Right lobe of liver (tissue), 4 donors: Measurements from ENCODE around the gene PDCL3.

Experiments used
- POLR2A ChIP-seq: fragments of 450-650 bp; IDR thresholded peaks from one replicate; pipeline ENCODE4 v1.6.1; 2017; ENCODE audit warnings: antibody characterized with exemption, mild to moderate bottlenecking
- TF ChIP-seq, protein P1 (sequence below), 4 donors: fragments of 200-600 bp in 3 of 4; fragments of 450-650 bp in 1 of 4; IDR thresholded peaks; one replicate each; pipeline versions ENCODE4 v1.5.1 to v1.8.0; 2016 to 2022; ENCODE audit warnings: antibody characterized with exemption in 4 of 4, mild to moderate bottlenecking in 2 of 4
- donor health status: DM: no; HTN: no; CAD: no.
- donor health status: DM: no; HTN: no; CAD: no.
- donor health status: DM: no; HTN: yes; CAD: no.

DNA sequence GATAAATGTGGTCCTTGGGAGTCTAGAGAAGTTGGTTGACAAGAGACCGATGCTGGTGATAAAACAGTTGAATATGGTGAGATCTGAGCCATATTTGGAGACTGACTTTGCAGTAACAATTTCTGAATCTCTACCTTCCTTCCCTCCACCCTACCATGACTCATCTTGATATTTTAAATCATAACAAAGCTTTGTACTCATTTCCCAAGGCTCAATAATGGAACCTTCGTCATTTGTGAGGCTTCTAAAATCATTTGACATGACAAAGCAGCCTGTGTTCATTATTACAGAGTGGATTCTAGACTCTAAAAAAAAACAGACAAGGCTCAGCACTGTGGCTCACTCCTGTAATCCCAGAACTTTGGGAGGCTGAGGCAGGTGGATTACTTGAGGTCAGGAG is 38.5 kb upstream of the PDCL3 start:
- no peak for TF ChIP-seq POLR2A
- TF ChIP-seq, protein P1, sequence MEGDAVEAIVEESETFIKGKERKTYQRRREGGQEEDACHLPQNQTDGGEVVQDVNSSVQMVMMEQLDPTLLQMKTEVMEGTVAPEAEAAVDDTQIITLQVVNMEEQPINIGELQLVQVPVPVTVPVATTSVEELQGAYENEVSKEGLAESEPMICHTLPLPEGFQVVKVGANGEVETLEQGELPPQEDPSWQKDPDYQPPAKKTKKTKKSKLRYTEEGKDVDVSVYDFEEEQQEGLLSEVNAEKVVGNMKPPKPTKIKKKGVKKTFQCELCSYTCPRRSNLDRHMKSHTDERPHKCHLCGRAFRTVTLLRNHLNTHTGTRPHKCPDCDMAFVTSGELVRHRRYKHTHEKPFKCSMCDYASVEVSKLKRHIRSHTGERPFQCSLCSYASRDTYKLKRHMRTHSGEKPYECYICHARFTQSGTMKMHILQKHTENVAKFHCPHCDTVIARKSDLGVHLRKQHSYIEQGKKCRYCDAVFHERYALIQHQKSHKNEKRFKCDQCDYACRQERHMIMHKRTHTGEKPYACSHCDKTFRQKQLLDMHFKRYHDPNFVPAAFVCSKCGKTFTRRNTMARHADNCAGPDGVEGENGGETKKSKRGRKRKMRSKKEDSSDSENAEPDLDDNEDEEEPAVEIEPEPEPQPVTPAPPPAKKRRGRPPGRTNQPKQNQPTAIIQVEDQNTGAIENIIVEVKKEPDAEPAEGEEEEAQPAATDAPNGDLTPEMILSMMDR (IDR thresholded peaks at IDR 0.05): no peak
